Measurements from ENCODE around the gene KCNQ1. TPM values are rescaled to one million over a fixed set of nuclear protein-coding genes. Genes with fewer than 3 reads are reported as not detected.

The KCNQ1 gene
- total RNA-seq, 1 donor from 2014 or later = 8.5 TPM

GRCh38 chr11:2754008-2754407 is 309.2 kb downstream of the KCNQ1 start:
- peaks cover 7% of the 10 kb centered on the region for H3K36me3 Mint-ChIP-seq
- no peak overlapping the region for H3K27ac Mint-ChIP-seq
- H3K27me3 Mint-ChIP-seq (ENCODE audit: low read depth) = no peaks in the 10 kb centered on the region
- DNase-seq (ENCODE audit: low spot score in 2 of 2, unreplicated experiment in 2 of 2) = no peak
- peaks cover 18% of the 10 kb centered on the region for H3K9me3 Mint-ChIP-seq
- no peak for TF ChIP-seq CTCF (IDR thresholded peaks at IDR 0.05; ENCODE audit: unreplicated experiment)
- H3K4me1 Mint-ChIP-seq = peaks cover 38% of the 10 kb centered on the region
- H3K4me3 Mint-ChIP-seq = no peak overlapping the region

- TF ChIP-seq CTCF (IDR thresholded peaks at IDR 0.05; ENCODE audit: unreplicated experiment) = no peak
- peaks cover 31% of the 10 kb centered on the region for H3K4me1 Mint-ChIP-seq
- no peaks in the 10 kb centered on the region for H3K27me3 Mint-ChIP-seq (ENCODE audit: low read depth)
- DNase-seq (ENCODE audit: low spot score in 2 of 2, unreplicated experiment in 2 of 2) = no peak
- H3K9me3 Mint-ChIP-seq = peaks cover 18% of the 10 kb centered on the region
- H3K36me3 Mint-ChIP-seq = peaks cover 7% of the 10 kb centered on the region
- no peak overlapping the region for H3K4me3 Mint-ChIP-seq
- no peak overlapping the region for H3K27ac Mint-ChIP-seq
Observed at GRCh38 chr11:2755071-2755470, 310.3 kb downstream of the KCNQ1 start.

- peaks cover 18% of the 10 kb centered on the region for H3K9me3 Mint-ChIP-seq
- H3K4me1 Mint-ChIP-seq = peaks cover under 1% of the 10 kb centered on the region
- peaks cover 7% of the 10 kb centered on the region for H3K36me3 Mint-ChIP-seq
- no peak overlapping the region for H3K4me3 Mint-ChIP-seq
- DNase-seq (ENCODE audit: low spot score in 2 of 2, unreplicated experiment in 2 of 2) = peak in 1 of 2 experiments; percentile 19
- no peaks in the 10 kb centered on the region for H3K27me3 Mint-ChIP-seq (ENCODE audit: low read depth)
- no peak overlapping the region for H3K27ac Mint-ChIP-seq
- TF ChIP-seq CTCF (IDR thresholded peaks at IDR 0.05; ENCODE audit: unreplicated experiment) = no peak
Observed at GRCh38 chr11:2758751-2759150, 313.9 kb downstream of the KCNQ1 start.

- Mint-ChIP-seq H3K4me3 (no peak overlapping the region), H3K27me3 (ENCODE audit: low read depth) (no peaks in the 10 kb centered on the region), H3K4me1 (peaks cover 7% of the 10 kb centered on the region), H3K9me3 (peaks cover 18% of the 10 kb centered on the region), H3K36me3 (peaks cover 7% of the 10 kb centered on the region), H3K27ac (no peak overlapping the region)
- DNase-seq (ENCODE audit: low spot score in 2 of 2, unreplicated experiment in 2 of 2) = peak; percentile 18 to 26
- TF ChIP-seq CTCF (IDR thresholded peaks at IDR 0.05; ENCODE audit: unreplicated experiment) = no peak
Observed at GRCh38 chr11:2759228-2760195, 314.7 kb downstream of the KCNQ1 start.

GRCh38 chr11:2760196-2760871 is 315.5 kb downstream of the KCNQ1 start:
- peak; percentile 15 to 35 for DNase-seq (ENCODE audit: low spot score in 2 of 2, unreplicated experiment in 2 of 2)
- no peak for TF ChIP-seq CTCF (IDR thresholded peaks at IDR 0.05; ENCODE audit: unreplicated experiment)
- Mint-ChIP-seq H3K9me3 (peaks cover 19% of the 10 kb centered on the region), H3K27me3 (ENCODE audit: low read depth) (no peaks in the 10 kb centered on the region), H3K36me3 (peaks cover 7% of the 10 kb centered on the region), H3K4me1 (peaks cover 10% of the 10 kb centered on the region), H3K27ac (no peak overlapping the region), H3K4me3 (no peak overlapping the region)
